NCI-H2107 treated with DMSO at 0.1 percent for 48 hours (cell line): ENCODE results near the gene TPRG1.
"Not testable (repeated sequence)": the region's sequence is repeated elsewhere in the genome, so short reads cannot be mapped to it uniquely, and the experiment has no call there.

ENCODE experiments used
- DNase-seq: peaks from one replicate; lab custom pipeline; 2025; ENCODE audit not compliant: unreplicated experiment; lab: John Stamatoyannopoulos, UW

Gene TPRG1

GRCh38 chr3:189308608-189309007, 136.8 kb downstream of the TPRG1 start:
- DNase-seq: no peak

- DNase-seq: no peak
Measured at GRCh38 chr3:189309400-189309975, 137.7 kb downstream of the TPRG1 start.

DNA sequence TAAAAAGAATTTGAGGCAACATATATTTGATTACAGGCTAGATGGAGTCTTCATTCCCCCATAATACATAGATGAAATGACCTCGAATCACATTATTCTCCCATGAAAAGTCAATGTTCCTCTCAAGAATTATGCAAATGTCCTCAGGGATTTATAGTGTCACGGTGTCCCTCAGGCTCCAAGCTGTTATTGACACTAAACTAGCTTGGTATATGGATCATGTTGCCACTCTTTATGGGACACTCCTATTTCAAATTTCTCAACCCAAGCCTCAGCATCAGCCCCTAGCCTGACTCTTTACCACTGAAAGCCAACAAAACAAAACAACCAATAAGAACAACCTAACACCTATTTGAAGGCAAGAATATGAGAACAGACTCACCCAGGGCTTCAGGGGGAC, 139.8 kb downstream of the TPRG1 start:
- DNase-seq: no peak

DNA sequence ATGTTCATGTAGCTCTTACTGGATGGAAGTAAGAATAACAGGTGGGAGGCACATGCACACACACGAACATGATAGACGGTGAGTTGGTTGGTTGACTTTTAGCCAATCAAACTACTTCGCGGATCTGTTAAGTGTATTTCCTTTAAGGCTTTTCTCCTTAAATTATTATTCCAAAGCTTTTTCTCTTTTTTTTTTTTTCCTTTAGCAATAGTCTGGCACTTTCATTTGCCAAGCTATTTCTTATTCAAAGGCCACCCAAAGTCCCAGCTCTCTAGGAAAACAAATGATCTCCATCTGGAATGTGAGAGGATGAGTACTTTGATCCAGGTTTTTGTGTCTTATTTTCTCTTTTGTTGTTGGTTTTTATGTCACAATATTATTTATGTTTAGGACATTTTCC, 141.1 kb downstream of the TPRG1 start:
- DNase-seq: no peak

GRCh38 chr3:189316296-189317019, 144.7 kb downstream of the TPRG1 start:
- peak; percentile 31 for DNase-seq

GRCh38 chr3:189317911-189318310, 146.1 kb downstream of the TPRG1 start:
- no peak for DNase-seq

- DNase-seq: no peak
Measured at GRCh38 chr3:189320511-189320910, 148.7 kb downstream of the TPRG1 start.

GRCh38 chr3:189322339-189322738, 150.6 kb downstream of the TPRG1 start:
- no peak for DNase-seq

DNA sequence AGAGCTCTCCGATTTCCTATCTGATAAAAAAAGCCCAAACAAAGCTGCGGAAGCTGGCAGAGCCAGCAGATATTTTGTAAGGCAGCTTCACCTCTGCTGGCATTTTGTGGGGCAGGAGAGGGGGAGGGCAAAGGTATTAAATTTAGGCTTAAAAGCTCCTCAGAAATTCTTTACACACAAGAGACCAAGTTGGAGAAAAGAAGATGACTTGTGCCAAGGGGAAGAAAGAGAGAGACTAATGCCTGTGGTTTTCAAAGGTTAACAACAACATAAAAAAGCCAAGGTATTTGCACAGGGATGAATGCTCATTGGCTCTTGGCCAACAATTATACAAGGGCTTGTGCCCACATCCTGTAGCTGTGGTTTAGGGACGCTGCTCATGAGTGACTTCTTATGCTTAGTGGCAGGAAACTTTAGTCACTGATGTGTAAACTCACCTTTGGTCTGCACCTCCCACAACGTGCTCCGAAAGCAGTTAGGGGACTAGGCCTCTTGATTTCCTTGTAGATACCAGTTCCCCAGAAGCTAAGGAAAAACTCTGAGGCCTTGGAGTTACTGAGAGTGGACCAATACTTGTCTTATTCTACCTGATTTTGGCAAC, 152.9 kb downstream of the TPRG1 start:
- DNase-seq: peak; percentile 91

GRCh38 chr3:189325454-189325853, 153.7 kb downstream of the TPRG1 start:
- DNase-seq: no peak

DNA sequence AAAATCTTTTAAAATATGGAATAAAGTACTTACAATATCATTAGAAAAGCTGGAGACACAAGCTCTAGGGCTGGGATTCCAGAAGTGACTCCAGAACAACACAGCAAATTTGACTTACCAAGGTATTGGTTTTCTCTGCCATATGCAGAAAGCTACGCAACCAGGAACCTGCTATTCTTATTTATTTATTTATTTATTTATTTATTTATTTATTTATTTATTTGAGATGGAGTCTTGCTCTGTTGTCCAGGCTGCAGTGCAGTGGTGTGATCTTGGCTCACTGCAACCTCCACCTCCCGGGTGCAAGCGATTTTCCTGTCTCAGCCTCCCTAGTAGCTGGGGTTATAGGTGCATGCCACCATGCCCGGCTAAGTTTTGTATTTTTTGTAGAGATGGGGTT, 157.9 kb downstream of the TPRG1 start:
- DNase-seq: not testable (repeated sequence)

- DNase-seq: no peak
Measured at GRCh38 chr3:189330066-189330465, 158.3 kb downstream of the TPRG1 start.

DNA sequence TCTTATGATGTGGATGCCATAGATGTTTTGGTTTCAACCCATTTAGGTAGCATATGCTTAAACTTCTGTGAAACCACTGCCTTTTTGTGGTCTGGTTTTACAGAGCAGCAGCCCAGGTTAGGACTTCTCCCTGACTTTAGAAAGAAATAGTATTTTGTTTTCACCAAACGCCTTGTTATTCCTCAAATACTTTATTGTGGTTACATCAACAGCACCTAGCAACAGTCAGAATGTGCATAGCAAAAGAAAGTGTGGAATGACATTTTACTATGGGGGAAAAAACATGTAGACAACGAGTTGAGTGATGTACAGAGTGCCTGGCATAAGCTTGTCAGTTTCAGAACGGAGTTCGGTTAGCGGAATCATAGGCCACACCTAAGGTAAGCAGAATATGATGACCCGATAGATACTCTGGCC, 159.2 kb downstream of the TPRG1 start:
- DNase-seq: no peak

- DNase-seq: no peak
Measured at GRCh38 chr3:189334064-189334920, 162.5 kb downstream of the TPRG1 start.

DNA sequence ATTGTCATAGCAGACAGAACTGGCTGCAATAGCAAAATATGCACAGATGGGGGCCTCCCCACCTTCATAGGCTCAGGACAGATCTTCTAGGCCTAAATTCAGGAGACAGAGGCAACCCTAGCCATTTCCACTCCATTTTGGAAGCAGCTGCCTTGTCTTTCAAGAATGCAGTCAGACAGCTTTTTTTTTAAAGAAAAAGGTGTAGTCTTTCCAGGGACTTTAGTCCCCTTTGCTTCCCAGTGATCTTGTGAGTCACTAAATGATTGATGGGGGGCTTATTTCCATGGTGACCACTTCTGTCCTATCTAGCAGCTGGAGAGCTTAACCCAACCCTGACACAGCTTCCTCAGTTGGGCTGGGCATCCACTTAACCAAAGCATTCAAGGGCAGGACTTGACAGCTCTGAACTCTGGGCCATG, 165.9 kb downstream of the TPRG1 start:
- no peak for DNase-seq

DNA sequence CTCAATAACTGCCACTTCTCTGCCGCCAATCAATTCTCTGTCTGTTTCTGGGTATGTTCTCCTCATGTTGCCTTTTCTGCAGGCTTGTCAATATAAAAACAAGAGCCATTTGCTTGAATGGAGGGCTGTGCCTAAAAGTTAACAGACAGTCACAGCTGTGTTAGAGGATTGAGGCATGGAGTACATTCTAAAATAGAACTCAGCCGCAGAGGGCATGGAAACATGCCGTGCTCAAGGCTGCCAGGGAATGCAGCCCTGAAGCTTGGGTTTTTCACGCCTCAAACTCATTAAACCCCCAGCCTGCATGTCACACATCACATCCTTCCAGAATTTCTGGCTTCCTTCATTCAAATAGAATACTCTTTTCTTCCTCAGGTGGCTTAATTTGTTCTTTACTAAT, 166.6 kb downstream of the TPRG1 start:
- no peak for DNase-seq

DNA sequence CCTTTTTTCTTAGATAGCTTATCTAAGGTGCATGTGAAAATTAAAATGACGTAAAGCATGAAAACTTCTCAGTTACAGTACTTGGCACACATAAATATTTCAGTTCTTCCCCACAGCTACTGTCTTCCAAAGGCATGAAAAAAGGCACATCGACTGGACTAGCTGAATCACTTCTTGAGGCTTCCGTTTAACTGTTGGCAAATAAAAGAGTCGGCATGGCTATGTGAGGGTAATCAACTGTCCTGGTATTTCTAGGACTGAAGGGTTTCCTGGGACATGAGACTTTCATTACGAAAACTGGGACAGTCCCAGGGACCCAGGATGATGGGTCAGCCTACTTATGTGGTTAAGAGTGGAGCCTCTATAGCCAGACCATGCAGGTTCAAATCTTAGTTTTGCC, 168.2 kb downstream of the TPRG1 start:
- DNase-seq: no peak

GRCh38 chr3:189340680-189341460, 169.1 kb downstream of the TPRG1 start:
- DNase-seq: no peak

DNA sequence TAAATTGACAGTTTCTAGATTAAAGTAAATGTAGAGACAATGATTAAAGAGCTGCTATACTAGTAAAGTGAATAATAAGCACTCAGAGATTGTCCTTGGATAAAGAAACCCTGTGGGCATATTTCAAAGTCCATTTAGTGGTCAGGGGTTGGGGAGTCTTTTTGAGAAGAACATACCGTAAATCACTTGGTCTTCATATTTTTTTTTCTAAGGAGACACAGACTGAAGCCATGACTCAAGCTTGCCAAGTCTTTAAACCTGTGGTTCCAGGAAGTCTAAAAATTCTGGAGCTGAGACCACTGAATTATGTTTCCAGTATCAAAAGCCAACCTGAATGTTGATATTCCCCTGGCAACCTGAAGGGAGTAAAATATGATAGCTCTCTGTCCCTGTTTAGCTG, 171.0 kb downstream of the TPRG1 start:
- no peak for DNase-seq

DNA sequence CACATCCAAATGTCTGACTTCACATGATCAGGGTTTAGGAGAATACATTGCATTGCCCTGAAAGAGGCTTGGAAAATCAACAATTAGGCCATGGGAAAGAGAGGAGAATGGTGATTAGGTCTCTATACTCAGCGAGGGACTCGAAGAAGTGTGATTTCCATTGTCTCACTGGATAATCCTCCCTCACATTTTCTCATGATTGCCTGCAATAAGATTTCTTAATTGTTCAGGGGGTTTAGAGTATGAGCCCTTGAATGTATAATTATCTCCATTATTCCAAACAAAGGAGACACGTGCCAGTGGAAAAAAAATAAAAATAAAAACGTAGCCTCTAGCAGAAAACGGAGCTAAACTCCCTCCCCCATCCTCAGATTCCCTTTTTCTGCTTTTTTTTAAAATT, 173.2 kb downstream of the TPRG1 start:
- DNase-seq: no peak

DNA sequence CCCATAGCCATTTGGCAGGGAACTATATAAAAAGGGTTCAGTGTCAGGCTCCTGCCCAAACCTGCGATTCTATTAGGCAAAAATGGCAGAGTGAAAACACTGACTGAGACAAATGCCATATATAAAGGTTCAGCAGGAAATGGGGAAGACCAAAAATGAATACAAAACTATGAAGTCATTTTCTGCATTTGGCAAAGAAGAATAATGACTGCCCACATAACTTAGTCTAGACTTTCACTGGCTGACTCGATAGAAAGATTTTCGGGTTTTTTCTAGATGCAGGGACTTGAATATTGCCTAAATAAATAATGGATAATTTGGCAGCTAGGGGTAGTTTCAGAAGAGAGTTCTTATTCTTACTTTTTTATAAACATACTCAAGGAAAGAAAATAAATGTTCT, 178.0 kb downstream of the TPRG1 start:
- DNase-seq: no peak
